HFF-Myc (cell line): ENCODE results near the gene PDIA4.
A peak's percentile ranks its signal among the peaks of the same experiment; 100 is the strongest.
"Not testable (repeated sequence)": the region's sequence is repeated elsewhere in the genome, so short reads cannot be mapped to it uniquely, and the experiment has no call there.

Source experiments
- DNase-seq: peaks from one replicate; pipeline ENCODE4 v3.0.0-alpha.2; 2011; ENCODE audit warnings: low read depth; ENCODE audit errors: extremely low read depth
- H3K4me3 ChIP-seq: replicated peaks from 2 replicates; pipeline ENCODE4 v1.5.1; 2011; ENCODE audit warnings: low read depth, mild to moderate bottlenecking, control low read depth, low read length
- TF ChIP-seq, protein P1 (sequence below): IDR thresholded peaks from 2 replicates; pipeline ENCODE4 v1.5.1; 2012; ENCODE audit warnings: mild to moderate bottlenecking, low read depth, low read length, control low read depth; ENCODE audit errors: missing control alignments

PDIA4 gene

DNA sequence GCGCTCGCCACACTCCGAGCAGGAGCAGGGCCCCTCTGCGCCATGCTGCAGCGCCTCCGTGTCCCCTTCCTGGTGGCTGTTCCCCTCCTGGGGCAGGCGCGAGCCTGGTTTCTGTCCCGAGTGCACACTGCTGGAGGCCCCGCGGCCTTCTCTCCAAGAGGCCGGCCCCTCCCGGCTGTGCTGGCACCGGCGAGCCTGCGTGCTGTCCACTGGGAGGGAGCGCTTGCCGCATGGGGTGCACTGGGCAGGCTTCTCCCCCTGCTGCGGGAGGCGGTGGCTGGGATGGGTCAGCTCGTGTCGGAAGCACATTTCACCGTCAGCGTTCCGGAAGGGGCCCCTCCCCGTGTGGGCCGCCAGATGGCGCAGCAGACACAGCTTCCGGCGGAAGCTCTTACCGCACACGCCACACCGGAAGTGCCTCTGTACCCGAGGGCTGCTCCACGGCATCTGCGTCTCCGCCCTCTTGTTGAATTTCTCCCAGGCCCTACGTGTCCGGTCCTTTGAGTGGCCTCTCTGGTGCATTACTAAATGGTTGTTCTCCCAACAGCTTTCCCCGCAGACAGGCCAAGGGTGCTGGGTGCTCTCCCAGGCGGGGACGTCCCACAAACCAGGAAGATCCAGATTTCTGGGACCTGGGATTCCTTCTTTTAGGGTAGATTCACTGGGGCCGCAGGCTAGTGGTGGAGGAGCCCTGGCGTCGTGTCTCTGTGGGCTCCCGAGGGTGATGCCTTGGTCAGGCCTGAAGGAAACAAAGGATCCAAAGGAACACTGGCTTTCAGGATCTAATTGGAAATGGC, 43.5 kb upstream of the PDIA4 start:
- H3K4me3 ChIP-seq, result no peak overlapping the region
- DNase-seq, result no peak
- TF ChIP-seq, protein P1, sequence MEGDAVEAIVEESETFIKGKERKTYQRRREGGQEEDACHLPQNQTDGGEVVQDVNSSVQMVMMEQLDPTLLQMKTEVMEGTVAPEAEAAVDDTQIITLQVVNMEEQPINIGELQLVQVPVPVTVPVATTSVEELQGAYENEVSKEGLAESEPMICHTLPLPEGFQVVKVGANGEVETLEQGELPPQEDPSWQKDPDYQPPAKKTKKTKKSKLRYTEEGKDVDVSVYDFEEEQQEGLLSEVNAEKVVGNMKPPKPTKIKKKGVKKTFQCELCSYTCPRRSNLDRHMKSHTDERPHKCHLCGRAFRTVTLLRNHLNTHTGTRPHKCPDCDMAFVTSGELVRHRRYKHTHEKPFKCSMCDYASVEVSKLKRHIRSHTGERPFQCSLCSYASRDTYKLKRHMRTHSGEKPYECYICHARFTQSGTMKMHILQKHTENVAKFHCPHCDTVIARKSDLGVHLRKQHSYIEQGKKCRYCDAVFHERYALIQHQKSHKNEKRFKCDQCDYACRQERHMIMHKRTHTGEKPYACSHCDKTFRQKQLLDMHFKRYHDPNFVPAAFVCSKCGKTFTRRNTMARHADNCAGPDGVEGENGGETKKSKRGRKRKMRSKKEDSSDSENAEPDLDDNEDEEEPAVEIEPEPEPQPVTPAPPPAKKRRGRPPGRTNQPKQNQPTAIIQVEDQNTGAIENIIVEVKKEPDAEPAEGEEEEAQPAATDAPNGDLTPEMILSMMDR, result peak; percentile 37

DNA sequence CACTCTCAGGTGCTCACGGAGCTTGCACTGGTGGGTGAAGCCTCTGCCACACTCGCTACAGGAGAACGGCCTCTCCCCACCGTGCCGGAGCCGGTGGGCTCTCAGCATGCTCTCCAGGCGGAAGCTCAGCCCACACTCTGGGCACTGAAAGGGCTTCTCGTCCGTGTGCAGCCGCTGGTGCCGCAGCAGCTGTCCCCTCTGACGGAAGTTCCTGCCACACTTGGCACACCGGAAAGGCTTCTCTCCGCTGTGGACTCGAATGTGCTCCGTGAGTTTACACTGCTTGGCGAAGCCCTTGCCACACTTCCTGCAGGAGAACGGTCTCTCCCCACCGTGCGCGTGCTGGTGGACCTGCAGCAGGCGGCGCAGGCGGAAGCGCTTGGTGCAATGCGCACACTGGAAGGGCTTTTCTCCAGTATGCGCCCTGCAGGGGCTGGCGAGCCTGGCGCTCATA, 42.9 kb upstream of the PDIA4 start:
- no peak overlapping the region for H3K4me3 ChIP-seq
- DNase-seq, result no peak
- TF ChIP-seq, protein P1, result no peak

DNA sequence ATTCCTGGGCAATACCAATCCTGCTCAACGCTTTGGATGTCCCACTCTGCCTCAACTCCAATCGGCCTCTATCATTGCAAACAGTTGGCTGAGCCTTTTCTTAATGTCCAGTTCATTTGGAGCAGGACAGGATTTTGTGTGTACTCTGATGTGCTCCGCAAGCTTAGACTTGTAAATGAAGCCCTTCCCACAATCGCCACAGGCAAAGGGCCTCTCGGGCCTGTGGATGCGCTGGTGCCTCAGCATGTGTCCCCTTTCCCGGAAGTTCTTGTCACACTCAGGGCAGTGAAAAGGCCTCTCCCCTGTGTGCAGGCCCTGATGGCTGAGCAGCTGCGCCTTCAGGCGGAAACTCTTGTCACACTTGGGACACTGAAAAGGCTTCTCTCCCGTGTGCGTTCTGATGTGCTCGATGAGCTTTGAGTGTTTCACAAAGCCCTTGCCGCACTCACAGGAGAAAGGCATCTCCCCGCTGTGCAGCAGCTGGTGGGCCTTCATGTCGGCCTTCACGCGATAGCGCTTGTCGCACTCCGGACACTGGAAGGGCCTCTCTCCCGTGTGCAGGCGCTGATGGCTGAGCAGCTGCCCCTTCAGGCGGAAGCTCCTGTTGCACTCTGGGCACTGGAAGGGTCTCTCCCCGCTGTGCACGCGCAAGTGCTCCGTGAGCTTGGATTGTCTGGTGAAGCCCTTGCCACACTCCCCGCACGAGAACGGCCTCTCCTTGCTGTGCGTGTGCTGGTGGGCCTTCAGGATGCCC, 42.2 kb upstream of the PDIA4 start:
- H3K4me3 ChIP-seq, result no peak overlapping the region
- TF ChIP-seq, protein P1, result no peak
- no peak for DNase-seq

DNA sequence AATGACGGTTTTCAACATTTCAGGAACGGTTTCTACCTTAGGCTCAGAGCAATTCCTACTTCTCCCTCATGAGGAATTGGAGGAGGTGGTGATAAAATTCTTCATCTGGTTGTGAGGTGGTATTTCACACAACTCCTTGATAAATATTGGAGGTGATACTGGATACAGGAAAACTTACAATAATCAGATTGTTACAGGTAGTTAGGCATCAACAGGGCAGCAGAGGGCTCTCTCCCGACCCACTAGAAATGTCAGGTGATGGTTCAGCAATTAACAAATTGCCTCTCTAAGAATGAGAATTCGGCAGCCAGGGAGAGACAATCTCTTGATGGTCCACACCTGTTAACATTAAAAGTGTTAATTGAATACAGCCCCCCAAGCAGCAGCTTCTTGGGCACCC, 39.6 kb upstream of the PDIA4 start:
- TF ChIP-seq, protein P1, result no peak
- H3K4me3 ChIP-seq, result no peak overlapping the region
- DNase-seq, result no peak

DNA sequence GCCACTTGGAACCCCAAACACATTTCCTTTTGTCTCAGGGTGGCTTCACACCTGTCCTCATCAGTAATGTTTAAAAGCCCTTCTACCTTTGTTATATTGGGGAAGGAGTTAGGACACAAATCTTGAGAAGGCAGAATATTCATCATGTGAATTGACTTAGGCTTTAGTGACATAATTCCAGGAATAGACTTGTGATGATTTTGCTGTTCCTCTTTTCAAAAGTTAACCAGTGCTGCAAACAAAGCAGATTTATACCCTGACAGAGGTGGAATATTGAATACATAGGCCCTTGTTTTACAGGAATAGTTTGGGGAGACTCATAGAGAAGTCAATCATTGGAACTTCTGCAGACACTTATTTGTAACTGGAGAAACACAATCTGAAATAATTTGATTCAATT, 35.2 kb upstream of the PDIA4 start:
- TF ChIP-seq, protein P1, result no peak
- H3K4me3 ChIP-seq, result no peak overlapping the region

DNA sequence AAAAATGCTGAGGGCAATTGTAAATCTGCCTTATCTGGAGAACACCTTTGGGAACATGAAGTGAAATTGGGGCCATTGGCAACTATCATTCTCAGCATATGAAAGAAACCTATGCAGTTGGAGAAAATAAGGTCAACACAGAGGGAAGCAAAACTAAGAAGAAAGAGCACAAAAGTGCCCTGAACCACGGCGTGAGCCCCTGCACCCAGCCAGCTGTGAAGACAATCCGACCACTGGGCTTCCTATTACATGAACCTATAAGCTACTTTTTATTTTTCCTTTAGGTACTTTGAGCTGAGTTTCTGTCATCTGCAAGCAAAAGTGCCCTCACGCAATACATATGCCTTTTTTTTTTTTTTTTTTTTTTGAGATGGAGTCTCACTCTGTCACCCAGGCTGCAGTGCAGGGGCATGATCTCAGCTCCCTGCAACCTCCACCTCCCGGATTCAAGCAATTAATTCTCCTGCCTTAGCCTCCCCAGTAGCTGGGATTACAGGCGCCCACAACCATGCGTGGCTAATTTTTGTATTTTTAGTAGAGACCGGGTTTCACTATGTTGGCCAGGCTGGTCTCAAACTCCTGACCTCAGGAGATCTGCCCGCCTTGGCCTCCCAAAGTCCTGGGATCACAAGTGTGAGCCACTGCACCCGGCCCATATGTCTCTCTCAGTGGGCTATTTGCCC, 34.1 kb upstream of the PDIA4 start:
- not testable (repeated sequence) for H3K4me3 ChIP-seq, DNase-seq

More for the DNA sequence above, 35.2 kb upstream of the PDIA4 start:
- DNase-seq, result no peak

DNA sequence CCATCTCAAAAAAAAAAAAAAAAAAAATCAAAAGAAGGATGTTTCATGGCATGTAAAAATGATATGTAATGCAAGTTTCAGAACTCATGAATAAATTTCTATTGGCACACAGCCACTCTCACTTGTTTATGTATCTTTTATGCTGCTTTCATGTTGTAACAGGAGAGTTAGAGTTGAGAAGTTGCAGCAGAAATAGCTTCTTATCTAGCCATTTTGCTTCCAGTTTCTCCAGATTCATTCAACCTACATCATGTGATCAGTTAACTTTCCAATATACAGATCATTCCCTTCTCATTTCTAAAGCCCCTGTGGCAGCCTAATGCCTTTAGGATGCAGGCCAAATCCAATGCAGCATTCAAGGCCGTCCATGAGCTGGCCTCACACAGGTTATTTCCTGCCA, 31.9 kb upstream of the PDIA4 start:
- no peak overlapping the region for H3K4me3 ChIP-seq
- TF ChIP-seq, protein P1, result no peak
- no peak for DNase-seq
